CD4-positive, alpha-beta T cell treated with Interleukin-2 at 100 ng/mL for 4 hours (primary cell): ENCODE data around the gene ATF6.

Experiments
- DNase-seq: peaks from one replicate; pipeline ENCODE4 v3.0.0-alpha.2; 2020; ENCODE audit warnings: low spot score

The ATF6 gene

GRCh38 chr1:161999301-162000052 is 233.4 kb downstream of the ATF6 start:
- DNase-seq, result no peak

- no peak for DNase-seq
Observed at GRCh38 chr1:162000053-162000420, 233.9 kb downstream of the ATF6 start.

- DNase-seq, result no peak
Observed at GRCh38 chr1:162003061-162003829, 237.1 kb downstream of the ATF6 start.

GRCh38 chr1:162003830-162004215 is 237.7 kb downstream of the ATF6 start:
- DNase-seq, result no peak

- no peak for DNase-seq
Observed at GRCh38 chr1:162004441-162004950, 238.4 kb downstream of the ATF6 start.

GRCh38 chr1:162006081-162006480 is 240.0 kb downstream of the ATF6 start:
- no peak for DNase-seq

GRCh38 chr1:162007466-162007865 is 241.3 kb downstream of the ATF6 start:
- no peak for DNase-seq

- DNase-seq, result no peak
Observed at GRCh38 chr1:162008799-162009198, 242.7 kb downstream of the ATF6 start.

- no peak for DNase-seq
Observed at GRCh38 chr1:162009501-162010174, 243.5 kb downstream of the ATF6 start.

GRCh38 chr1:162010175-162010506 is 244.0 kb downstream of the ATF6 start:
- no peak for DNase-seq

- no peak for DNase-seq
Observed at GRCh38 chr1:162011337-162012012, 245.4 kb downstream of the ATF6 start.

- no peak for DNase-seq
Observed at GRCh38 chr1:162013289-162013688, 247.2 kb downstream of the ATF6 start.
